ENCODE measurements around the gene NQO1.
"Not testable (repeated sequence)": the region's sequence is repeated elsewhere in the genome, so short reads cannot be mapped to it uniquely, and the experiment has no call there.

The NQO1 gene

DNA sequence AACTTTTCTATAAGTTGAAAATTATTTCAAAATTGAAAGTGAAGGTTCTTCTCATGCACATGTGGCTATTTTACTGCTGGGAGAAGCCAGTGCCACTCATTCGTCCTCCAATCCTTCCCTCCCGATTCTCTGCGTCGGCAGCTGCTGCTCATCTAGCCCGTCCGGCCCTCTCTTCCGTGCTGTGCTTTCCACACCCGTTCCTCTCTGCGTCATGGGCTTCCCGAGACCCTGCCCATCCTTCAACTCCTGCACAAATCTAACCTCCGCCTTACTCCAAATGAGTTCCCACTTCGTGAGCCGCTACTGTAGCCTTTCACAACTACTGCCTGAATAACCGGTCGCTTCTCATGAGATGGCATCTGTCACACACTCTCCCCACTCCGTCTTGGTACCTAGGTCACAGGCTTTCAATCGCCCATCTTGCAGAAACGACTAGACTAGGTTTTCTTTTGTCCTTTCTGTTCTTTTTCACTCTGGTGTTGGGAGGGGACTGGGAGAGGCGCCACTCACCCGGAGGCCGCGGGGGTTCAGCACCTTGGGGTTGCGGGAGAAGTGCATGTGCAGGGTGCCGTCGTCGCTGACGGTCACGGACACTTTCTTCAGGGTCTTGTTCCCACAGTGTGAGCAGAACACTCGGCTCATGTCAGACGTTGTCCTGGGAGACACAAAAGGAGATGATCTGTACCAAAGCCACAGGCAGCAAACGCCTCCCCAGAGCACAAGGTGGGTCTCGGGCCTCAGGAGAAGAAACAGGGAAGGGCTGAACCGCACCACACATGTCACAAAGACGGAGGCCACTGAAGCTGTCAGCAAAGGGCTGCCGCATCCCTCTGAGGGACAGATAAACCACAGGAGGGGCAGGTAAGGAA, 18.2 kb upstream of the NQO1 start:
- no peak for DNase-seq

DNA sequence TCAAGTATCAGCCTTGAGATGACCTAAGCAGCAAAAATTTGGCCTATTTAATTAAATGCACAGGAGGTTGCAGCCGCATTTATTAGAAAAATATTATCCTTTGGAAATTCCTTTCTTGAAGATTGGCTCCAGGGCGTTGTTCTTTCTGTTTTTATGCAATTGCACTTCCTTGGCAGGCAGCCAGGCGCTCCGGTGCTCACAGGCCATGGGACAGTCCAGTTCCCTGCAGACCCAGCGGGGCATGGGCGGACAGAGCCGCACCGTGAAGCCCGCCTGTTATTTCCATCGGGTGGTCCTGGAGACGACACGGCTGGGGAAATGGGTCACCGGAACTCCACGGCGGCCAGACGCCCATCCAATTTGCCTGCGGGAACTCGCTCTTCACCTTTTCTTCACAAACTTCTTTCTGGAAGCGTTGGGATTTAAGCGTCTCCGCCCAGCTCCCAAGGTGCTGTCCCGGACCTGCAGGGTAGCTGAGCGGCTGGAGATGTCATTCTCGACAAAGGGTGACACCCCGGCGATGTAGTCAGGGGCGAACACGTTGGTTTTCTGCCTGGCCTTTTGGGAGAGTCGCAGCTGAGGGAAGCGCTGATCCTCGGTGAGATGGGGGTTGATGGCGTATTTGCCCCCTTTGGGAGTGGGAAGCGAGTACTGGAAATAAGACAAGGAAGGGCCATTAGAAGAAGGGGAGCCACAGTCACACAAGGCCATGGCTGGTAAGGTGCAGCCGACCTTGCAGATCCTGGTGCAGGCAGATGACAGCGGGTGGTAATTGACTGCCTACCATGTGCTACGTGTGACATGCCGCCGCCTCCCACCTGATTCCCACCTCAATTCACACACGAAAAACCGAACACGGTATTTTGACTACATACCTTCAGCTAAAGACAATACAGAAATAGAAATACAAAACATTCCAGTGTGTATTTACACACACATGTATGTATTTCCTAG, 15.9 kb upstream of the NQO1 start:
- DNase-seq: peak; percentile 35

DNA sequence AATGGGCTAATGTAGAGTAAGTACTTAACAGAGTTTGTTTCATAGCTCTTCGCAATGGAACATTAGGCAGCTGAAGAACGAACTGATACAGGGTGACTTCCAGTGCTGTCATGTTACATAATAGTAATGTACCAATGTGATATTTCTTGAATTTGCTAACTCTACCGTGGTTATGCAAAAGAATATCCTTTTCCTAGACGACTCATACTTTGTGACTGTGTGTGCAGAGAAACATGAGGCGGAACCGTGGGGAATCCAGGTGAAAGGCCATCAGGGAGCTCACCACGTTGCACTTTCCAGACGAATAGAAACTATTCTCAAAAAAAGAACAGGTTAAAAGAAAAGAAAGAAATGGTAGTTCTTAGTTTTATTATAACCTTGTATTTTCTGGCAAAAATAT, 15.2 kb upstream of the NQO1 start:
- DNase-seq: no peak

DNA sequence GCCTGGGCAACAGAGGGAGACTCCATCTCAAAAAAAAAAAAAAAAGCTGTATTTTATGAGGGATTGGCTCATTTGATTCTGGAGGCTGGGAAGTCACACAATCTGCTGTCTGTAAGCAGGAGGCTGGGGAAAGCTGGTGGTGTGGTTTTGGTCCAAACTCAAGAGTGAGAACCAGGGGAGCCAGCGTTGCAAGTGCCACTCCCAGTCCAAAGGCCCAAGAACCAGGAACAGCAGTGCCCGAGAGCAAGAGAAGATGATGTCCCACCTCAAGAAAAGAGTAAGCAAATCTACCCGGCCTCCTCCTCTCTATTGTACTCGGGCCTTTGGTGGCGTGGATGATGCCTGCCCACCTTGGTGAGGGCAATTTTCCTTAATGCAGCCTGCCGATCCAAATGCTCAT, 5.7 kb upstream of the NQO1 start:
- no peak for DNase-seq

DNA sequence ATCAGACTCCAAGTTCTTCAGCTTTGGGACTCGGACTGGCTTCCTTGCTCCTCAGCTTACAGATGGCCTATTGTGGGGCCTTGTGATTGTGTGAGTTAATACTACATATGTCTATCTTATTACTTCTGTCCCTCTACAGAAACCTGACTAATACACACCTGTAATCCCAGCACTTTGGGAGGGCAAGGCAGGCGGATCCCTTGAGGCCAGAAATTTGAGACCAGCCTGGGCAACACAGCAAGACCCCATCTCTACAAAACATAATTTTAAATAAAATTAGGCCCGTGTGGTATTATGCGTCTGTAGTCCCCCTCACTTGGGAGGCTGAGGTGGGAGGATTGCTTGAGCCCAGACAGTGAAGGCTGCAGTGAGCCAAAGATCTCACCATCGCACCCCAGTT, 4.9 kb upstream of the NQO1 start:
- not testable (repeated sequence) for DNase-seq

DNA sequence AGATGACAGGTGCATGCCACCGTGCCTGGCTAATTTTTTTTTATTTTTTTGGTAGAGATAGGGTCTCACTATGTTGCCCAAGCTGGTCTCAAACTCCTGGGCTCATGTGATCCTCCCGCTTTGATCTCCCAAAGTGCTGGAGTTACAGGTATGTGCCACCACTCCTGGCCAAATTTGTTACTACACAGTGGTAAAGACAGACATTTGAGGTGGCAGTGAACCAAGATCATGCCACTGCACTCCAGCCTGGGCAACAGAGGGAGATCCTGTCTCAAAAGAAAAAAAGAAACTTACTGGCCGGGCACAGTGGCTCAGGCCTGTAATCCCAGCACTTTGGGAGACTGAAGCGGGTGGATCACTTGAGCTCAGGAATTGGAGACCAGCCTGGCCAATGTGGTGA, 2.7 kb upstream of the NQO1 start:
- not testable (repeated sequence) for DNase-seq

DNA sequence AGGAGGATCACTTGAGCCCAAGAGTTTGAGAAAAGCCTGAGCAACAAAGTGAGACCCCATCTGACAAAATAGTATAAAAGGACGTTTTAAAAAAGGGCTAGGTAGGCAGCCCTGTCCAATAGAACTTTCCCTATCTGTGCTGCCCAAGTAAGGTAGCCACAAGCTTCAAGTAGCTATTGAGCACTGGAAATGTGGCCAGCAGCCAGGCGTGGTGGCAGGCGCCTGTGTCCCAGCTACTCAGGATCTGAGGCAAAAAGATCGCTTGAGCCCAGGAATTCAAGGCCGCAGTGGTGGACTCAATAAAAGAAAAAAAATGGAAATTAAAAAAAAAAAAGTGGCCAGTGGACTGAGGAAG, 1.5 kb upstream of the NQO1 start:
- DNase-seq: no peak

DNA sequence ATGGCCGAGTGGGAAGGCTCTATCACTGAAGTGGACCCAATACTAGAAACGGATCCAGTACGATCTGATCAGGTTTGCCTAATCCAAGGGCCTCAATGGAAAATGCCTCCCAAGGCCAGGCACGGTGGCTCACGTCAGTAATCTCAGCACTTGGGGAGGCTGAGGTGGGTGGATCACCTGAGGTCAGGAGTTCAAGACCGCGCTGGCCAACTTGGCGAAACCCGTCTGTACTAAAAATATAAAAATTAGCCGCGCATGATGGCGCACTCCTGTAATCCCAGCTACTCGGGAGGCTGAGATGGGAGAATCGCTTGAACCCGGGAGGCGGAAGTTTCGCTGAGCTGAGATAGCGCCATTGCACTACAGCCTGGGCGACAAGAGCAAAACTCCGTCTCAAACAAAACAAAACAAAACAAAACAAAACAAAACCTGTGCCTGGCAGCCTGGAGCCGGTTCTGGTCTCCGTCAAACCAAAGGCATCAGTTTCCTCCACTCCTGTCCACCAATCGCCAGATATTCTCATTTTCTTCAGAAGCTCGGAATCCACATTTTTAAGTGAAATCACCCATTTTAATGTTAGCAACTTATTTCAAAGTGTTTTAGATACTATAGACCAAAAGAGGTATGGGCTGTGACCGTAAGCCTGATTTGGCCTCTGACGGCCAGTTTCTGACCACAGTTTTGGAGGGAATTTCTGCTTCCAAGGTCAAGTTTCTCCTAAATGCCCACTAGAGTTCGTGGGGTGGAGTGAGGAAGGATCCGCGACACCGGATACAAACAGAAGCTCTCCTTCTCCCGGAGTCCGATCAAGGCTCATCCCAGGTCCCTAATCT, 664 bp downstream of the NQO1 start:
- no peak for DNase-seq

DNA sequence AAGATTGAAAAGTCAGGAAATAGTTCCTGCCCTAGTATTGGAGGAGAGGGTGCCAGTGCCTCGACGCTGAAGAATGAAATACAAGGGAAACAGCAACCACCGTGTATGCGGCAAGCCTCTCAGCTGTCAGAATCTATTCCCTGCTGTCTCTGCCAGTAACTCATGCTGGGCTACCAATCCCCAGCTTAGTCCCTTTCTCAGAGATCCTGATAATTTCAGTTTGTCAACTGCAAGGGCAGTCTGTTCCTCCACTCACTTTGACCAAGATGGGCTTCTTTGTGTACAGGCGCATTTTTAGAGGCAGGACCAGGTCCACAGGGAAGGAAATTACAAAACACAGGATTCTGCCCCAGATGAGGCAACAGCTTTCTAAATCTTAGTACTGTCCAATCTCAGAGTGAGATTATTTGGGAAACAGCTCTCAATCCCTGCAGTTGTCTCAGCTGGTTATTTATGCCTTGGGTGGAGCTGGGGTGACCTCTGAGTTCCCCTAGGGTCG, 1.3 kb downstream of the NQO1 start:
- DNase-seq: no peak

DNA sequence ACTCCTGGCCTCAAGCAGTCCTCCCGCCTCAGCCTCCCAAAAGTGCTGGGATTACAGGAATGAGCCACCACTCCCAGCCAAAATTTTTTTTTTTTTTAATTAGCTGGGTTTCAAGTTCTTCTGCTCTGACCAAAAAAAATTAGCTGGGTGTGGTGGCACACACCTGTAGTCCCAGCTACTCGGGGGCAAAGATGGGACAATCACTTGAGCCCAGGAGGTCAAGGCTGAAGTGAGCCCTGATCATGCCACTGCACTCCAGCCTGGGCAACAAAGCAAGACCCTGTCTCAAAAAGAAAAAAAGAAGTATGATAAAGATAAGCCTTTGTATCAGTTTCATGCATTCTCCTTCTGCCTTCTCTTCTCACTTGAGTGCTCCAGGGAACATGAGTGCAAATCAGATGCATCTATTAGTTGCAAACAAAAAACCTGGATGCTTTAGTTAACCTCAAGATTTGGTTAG, 1.9 kb downstream of the NQO1 start:
- DNase-seq: no peak

DNA sequence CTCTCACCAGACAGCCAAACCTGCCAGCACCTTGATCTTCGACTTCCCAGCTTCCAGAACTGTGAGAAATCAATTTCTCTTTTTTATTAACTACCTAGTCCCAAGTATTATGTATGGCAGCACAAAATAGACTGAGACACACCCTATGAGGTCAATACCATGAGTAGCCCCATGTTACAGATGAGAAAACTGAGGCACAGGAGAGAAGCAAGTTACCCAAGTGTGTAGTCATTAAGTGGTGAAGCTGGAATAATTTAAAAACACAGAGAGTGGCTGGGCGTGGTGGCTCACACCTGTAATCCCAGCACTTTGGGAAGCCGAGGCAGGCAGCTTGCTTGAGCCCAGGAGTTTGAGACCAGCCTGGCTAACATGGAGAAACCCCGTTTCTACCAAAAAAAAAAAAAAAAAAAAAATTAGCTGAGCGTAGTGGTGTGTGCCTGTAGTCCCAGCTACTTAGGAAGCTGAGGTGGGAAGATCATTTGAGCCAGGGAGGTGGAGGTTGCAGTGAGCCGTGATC, 4.9 kb downstream of the NQO1 start:
- DNase-seq: no peak

DNA sequence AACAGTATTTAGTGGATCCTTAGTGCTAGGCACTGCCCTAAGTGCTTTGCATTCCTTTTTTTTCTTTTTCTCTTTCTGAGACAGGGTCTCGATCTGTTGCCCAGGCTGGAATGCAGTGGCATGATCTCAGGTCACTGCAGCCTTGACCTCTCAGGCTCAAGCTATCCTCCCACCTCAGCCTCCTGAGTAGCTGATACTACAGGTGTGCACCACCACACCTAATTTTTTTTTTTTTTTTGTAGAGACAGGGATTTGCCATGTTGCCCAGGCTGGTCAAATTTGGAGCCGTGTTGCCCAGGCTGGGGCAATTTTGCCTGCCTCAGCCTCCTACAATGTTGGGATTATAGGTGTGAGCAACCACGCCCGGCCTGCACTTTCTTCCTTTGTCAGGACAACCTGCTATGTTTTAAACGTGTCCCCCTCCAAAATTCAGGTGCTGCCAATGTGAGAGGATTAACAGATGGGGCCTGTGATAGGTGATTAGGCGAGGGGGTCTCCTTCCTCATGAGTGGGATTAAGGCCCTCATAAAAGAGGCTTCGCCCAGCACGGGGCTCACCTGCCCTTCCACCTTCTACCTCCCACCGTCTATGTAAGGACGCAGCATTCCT, 5.4 kb downstream of the NQO1 start:
- DNase-seq: no peak

DNA sequence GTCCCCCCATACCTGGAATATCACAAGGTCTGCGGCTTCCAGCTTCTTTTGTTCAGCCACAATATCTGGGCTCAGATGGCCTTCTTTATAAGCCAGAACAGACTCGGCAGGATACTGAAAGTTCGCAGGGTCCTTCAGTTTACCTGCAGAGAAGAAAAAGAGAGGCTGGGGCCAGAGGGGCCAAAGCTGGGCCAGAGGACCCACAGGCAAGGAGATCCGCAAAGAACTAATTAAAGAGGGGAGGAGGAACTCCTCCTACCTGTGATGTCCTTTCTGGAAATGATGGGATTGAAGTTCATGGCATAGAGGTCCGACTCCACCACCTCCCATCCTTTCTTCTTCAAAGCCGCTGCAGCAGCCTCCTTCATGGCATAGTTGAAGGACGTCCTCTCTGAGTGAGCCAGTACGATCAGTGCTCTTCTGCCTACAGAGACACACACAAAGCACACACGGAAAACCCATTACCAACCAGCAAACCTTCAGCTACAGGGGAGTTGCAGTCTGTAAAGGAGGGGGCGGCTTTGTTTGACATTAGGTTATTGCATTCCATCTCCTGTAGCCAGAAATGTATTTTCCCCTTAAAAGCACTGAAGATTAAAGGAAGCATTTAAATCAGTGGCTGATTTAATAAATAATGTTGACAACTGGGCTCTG, 8.1 kb downstream of the NQO1 start:
- DNase-seq: no peak

DNA sequence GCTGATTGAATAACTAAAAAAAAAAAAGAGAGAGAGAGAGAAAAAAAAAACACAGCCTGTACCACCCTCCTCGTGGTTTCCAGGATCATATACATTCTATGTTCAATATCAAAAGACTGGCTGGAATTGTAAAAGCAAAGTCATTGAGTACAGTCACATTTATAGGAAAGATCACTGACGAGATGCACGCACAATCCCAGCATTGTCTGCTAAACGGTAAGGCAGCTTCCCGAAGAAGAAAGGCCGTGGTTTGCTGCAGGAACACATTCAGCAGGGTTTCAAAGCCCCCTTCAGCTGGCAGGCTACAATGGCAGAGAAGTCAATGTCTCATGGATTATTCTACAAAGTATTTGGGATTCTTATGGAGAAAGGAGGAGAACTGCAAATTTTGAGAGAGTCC, 9.3 kb downstream of the NQO1 start:
- no peak for DNase-seq

DNA sequence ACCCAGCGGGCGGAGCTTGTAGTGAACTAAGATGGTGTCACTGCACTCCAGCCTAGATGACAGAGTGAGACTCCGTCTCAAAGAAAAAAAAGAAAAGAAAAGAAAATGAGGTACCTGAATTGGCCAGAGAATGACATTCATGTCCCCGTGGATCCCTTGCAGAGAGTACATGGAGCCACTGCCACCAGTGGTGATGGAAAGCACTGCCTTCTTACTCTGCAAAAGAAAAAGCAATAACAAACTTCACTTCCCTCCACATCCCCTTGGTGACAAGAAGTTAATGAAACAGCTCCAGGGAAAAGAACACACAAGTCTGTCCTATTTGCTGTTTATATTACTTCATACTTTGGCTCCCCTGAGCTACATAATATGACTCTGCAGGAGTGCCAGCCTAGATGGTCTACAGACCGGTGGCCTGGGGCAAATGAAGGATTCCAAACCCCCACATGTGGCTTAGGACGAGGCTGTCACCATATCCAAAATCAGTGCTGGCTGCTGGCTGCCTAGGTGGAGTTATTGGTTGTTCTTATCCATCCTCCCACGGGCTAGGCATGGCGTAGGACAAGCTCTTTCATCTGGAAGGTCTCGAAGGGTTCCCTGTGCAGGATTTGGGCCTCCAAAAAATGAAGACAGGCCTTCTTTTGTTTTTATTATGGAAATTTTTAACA, 13.3 kb downstream of the NQO1 start:
- DNase-seq: no peak

DNA sequence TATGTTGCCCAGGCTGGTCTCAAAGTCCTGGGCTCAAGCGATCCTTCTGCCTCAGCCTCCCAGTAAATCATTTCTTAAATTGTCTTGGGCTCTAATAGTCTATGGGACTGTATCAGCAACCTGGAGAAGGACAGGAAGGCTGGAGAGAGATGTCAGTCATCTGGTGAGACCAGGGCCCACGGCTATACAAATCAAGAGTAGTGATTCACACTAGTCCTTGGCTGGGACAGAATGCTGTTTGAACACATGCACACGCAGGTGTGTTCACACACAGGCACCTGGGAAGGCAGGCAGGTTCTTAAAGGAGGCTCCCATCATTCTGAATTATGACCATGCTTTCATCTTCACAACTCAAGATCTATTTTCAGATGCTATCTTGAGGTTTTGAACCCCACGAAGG, 14.1 kb downstream of the NQO1 start:
- DNase-seq: no peak

DNA sequence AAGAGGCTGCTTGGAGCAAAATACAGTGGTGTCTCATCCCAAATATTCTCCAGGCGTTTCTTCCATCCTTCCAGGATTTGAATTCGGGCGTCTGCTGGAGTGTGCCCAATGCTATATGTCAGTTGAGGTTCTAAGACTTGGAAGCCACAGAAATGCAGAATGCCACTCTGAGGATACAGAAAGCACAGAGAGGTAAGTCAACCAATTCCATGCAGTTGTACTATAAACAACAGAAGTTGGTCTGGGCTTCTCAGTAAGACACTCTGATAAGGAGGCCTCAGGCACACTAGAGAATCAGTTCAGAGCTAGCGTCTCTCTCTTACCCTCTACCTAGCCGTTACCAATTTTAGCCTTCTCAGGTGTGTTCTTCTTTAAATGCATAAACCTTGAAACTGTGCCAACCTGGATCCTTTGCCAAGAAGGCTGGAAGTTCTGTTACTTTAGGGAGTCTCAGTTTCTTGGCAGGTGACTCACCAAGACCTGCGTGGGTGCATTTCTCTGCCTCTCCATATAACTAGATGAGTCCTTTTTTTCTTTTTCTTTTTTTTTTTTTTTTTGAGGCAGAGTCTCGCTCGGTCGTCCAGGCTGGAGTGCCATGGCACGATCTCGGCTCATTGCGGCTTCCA, 15.1 kb downstream of the NQO1 start:
- no peak for DNase-seq

DNA sequence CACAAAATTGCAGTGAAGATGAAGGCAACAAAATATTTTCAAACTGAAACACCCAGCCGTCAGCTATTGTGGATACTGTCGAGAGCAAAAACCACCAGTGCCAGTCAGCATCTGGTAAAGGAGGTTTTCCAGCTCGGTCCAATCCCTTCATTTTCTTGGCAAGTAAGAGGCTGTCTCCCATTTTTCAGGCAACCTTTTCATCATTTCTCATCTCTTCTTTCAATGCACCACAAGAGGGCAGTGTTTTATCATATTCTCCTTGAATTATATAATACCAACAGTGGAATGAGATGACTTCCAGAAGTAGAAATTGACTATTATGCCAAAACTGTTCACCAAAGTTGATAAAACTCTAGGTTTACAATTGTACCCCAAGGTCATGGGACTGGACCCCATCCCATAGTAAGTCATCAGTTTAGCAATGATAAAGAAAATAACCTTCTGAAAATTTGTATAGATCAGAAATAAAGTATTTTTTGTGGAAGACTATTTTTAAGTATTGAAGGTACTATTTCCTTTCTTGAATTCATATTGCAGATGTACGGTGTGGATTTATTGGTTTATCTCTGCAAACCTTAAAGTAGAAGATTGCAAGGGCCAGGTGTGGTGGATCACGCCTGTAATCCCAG, 16.8 kb downstream of the NQO1 start:
- DNase-seq: no peak

DNA sequence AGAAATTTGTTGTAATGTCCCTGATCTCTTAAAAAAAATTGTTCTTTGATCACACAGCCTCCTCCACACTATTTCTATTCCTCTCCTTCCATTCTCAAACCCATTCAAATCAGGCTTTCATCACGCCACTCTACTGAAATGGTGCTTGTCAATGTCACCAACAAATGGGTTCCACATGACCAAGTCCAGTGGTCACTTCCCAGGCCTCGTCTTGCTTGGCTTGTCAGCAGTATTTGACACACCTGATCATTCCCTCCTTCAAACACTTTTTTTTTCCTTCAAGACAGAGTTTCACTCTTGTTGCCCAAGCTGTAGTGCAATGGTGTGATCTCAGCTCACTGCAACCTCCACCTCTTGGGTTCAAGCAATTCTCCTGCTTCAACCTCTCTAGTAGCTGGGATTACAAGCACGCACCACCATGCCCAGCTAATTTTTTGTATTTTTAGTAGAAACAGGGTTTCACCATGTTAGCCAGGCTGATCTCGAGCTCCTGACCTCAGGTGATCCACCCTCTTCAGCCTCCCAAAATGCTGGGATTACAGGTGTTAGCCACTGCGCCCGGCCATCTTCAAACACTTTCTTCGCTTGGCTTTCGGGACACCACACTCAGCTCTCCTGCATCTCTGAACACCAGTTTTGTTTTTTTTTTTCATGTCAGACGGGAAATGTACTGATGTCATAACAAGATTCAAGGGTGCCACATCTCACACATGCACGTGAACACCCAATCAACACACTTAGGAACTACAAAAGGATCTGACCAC, 18.3 kb downstream of the NQO1 start:
- DNase-seq: no peak

All from right kidney (tissue), 1 donor.